GM18519 (cell line): ENCODE data around the gene SWI5.
"Not testable (repeated sequence)": the region's sequence is repeated elsewhere in the genome, so short reads cannot be mapped to it uniquely, and the experiment has no call there.

ENCODE experiments used
- ATAC-seq: cut with Tn5 transposase; IDR thresholded peaks from one replicate; pipeline ENCODE4 v1.9.1; 2021; ENCODE audit warnings: mild to moderate bottlenecking, moderate library complexity; ENCODE audit not compliant: unreplicated experiment, low FRiP score

SWI5 gene

DNA sequence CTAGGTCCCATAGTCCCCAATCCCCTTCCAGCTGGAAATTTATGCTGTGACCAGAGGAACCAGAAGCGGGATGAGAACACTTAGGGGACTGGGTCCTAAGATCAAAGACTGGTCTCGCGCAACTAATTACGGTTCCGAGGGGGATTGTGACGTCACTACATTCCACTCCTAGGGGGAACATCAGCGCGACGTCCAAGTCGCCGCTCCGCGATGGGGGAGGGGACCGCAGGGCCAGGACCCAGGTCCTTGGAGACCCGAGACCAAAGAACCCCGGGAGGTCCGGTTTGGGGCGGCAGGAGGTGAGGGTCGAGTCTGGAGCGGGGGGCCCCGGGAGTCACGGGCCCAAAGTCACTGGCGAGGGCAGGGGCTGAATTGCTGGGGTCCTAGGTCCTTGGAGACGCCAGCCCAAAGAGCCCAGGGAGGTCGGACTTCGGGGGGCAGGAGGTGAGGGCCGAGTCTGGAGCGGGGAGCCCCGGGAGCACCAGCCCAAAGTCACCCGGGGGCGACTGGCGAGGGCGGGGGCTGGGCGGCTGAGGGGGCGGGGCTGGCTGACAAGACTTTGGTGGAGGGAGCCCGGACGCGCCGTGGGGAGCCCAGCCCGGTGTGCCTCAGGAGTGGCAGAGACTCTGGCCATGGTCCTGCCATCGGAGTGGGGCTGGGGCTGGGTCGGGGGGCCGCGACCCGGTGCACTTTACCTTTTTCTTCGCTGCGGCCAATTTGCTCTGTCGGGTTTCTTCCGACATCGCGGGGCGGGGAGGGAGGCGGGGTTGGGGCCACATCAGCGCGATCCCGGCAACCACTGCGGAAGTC is 673 bp upstream of the SWI5 start, which contains the start of gene GOLGA2:
GOLGA2 (minus strand) TSS at position 810 of the 810 bp plus-strand sequence; CDS start at position 779, 31 bp downstream.
- peak; percentile 11 for ATAC-seq

DNA sequence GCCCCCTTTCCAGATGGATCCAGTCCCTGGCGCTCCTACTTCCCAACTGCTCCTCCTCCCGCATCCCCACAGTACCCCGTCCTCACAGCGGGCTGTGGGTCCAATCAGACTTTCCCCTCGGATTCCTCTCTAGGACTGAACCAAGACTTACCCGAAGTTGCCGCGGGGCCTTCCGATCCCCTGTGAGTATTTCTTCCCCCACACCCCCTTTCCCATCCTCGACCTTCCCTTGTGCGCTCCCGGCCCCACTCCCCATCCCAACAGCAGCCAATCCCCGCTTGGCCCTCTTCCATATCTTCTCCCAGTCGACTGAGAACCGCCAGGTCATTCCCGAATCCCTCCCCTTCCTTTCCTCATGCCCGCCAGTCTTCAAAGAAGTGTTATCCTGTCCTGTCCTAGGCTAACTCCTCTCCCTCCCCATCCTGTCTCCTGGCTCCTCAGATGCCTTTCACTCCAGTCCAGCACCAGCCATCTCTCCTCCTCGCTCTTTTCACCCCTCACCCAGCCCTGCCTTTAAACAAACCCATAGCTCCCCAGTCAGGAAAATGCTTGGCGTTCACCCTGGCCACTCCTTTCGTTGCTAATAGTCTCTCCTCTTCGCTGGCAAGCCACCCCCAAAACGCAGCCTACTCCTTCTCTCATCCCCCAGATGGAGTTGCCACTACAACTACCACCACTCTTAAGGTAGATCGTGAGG is 646 bp downstream of the SWI5 start:
- ATAC-seq, result no peak

DNA sequence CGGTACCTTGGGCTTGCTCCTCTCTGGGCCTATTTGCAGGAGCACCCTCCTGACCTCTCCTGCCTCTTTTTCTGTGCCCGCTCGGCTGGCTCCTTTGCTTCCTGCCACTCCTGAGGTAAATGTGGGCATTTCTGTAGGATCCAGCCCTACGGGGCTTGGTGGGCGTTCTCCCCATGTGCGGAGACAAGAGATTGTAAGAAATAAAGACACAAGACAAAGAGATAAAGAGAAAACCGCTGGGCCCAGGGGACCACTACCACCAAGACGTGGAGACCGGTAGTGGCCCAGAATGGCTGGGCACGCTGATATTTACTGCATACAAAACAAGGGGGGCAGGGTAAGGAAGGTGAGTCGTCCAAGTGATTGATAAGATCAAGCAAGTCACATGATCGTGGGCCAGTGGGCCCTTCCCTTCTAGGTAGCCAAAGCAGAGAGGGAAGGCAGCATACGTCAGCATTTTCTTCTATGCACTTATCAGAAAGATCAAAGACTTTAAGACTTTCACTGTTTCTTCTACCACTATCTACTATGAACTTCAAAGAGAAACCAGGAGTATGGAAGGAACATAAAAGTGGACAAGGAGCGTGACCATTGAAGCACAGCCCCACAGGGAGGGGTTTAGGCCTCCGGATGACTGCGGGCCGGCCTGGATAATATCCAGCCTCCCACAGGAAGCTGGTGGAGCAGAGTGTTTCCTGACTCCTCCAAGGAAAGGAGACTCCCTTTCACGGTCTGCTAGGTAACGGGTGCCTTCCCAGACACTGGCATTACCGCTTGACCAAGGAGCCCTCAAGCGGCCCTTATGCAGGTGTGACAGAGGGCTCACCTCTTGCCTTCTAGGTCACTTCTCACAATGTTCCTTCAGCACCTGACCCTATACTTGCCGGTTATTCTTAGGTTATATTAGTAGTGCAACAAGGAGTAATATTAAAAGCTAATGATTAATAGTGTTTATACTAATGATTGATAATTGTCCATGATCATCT is 3.3 kb downstream of the SWI5 start:
- ATAC-seq, result not testable (repeated sequence)

DNA sequence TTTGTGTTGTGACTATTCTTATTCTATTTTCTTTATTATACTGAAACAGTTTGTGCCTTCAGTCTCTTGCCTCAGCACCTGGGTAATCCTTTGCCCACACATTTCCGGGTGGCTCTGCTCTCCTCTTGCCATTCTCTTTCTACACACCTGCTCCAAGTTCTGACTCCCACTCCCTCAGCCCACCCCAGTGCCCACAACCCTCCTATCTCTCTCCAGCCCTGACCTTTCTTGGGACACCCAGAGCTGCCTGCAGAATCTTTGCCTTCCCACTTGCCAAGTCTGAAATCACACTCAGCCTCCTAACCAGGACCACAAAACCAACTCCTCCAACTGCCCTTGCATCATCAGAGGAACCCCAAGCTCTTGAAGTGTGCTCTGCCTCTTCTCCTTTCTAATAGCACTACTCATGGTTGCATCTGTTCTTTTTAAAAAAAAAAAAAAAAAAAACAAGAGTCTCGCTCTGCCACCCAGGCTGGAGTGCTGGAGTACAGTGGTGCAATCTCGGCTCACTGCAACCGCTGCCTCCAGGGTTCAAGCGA is 4.1 kb downstream of the SWI5 start:
- no peak for ATAC-seq

DNA sequence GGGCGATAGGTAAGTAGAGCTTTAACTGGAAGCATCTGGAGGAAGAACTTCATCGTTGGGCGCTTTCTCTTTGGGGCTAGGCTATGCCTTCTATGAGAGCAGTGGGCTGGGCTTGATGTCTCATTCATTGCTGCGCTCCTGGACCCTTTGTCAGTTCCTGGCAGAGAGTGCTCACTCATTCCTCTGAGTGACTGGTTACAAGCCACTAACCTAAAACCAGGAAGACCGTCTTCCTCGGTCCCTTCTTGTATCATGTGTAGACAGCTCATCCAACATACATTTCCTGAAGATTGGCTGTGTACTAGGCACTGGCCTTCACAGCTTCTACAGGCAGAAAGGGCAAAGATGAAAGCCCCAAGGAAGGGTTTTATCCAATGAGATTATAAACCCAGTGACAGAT is 6.4 kb downstream of the SWI5 start:
- no peak for ATAC-seq

DNA sequence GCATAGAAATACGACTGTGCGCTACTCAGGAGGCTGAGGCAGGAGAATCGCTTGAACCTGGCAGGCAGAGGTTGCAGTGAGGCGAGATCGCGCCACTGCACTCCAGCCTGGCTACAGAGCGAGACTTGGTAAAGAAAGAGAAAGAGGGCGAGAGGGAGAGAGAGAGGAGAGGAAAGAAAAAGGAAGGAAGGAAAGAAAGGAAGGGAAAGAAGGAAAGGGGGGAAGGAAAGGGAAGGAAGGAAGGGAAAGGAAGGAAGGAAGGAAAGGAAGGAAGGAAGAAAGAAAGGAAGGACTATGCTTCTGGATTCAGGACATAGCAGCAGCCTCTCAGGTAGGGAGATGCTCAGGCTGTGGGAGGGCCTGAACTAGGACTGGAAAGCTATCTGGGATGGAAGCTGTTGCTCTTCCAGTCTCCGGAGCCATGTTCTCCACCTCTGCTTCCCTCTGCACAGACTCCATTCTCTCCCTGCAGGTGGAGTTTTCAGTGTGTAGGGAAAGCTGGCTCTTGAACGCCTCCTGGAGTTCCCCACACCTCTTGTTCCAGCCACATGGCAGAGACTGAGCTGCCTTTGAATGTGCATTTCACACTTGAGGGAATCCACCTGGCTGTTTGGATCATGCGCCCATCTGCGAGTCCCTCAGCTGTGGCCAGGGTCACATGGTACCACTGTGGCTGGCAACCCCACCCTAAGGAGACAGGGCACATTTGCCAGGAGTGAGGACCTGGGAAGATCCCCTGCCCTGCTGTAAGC is 9.1 kb downstream of the SWI5 start:
- no peak for ATAC-seq

DNA sequence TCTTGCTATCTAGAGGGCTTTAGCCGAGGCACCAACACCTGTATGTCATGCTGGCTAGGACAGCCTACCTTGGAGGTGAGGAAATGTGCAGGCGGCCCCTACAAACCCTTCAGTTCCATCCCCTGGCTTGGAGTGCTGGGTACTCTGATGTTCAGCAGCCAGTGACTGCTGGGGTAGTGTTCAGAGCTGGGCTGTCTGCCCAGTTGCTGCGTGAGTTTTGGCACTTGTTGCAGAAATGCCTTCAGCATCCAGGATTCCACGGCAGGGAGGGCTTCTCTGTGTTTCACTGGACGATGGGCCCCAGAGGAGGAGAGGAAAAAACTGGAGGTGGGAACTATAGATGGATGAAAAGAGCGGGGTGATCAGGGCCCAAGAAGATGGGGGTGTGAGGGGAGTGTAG is 10.4 kb downstream of the SWI5 start:
- ATAC-seq, result no peak

DNA sequence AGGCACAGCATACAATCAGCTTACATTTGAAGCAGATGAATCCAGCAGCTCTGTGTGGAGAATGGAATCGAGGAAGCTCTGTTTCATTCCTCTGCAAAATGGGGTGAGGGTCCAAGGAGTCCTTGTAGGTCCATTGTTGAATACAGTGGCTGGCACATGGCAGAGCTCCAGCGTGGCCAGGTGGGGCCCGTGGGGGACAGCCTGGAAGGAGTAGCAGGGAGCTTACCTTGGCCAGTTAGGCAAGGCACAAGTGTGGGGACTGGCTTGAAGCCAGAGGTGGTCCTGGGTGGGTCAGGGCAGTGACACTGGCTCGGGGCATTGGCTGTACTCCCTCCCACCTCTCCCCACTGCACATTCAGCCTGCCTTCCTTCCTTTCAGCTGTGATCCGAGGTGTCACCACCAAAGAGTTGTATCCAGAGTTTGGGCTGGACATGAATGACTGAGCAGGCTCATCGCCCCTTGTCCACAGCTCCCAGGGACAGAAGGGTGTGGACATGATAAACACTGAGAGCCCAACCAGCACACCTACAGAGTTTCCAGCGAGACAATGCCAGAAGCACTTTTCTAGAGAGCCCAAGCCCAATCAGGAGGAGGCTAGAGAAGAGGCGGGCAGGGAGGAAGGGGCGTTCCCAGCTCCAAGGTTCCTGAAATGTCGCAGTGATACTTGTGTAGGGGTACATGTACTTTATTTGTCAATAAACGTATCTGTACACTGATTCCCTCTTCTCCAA is 12.4 kb downstream of the SWI5 start:
- no peak for ATAC-seq

DNA sequence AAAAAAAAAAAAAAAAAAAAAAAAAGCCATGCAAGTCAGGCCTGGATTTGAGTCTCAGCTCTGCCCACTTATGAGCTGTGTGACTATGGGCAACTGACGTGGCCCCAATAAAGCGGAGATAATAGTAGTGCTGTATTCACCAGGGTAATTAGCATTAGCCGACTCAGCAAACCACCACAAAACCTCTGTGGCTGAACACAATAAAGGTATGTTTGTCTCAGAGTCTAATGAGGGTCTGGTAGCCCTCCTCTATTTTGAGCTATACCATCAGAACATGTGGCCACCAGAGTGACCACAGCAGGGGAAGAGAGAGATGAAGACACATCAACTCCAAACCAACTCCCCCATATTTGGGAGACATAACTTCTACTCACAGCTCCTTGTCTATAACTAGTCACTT is 15.9 kb downstream of the SWI5 start:
- no peak for ATAC-seq

DNA sequence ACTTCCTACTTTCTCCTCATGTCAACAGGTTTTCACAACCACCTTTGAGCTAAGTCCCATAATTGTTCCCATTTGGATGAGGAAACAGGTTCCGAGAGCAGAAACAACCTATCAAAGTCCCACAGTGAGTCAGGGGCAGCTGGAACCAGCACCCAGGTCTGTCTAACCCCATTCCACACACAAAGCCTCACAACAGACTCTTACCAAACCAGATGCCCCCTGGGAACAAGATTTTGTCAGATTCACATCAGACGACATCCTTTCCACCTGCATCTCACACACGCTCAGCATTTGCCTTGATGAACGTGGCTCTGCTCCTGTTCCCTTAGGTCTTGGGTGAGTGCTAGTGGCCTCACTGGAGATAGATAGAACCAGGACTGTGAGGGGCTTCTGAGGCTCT is 17.0 kb downstream of the SWI5 start:
- no peak for ATAC-seq

DNA sequence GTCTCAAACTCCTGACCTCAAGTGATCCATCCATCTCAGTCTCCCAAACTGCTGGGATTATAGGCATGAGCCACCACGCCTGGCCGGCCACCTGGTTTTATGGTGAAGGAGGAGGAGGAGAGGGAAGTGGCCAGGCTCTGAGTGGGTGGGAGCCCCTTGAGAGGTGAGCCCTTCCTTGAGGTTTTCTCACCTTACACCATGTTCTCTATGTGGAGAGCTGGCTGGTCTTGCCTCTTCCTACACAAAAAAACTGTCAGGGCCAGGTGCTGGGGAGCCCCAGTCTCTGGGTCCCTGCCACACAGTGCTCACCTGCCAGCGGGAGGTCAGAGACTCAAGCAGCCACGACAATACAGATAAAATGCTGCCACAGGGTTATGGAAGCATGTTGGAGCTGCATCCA is 18.1 kb downstream of the SWI5 start:
- ATAC-seq, result no peak

DNA sequence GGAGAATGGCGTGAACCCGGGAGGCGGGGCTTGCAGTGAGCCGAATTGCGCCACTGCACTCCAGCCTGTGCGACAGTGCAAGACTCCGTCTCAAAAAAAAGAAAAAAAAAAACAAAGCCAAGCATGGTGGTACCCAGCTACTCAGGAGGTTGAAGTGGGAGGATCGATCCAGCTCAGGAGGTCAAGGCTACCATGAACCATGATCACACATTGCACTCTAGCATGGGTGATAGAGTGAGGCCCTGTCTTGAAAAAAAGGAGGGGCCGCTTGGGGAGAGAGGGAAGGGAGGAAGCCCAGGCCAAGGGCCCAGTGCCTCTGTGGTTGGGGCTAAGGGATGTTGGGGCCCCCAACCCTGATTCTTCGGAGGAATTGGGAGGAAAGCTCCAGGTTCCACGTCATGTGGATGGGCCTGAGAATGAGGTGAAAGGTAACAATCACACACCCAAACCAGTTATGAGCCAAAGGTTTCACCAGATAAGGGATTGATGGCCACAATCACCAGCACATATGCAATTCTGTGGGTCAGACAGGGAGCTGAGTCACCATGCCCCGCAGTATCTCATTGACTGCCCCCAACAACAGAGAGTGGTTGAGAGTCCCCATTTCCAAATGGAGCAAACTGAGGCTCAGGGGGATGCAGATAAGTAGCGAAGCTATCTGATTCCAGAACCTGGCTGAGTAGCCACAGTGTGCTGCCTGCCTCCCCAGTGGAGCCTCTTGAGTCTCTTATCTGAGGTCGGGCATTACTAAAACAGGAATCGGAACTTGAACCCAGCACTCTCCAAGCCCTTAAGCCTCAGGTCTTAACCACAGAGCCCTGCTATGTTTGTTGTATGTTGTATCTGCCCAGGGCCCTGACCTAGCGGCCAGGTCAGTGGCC is 20.5 kb downstream of the SWI5 start:
- ATAC-seq, result no peak

DNA sequence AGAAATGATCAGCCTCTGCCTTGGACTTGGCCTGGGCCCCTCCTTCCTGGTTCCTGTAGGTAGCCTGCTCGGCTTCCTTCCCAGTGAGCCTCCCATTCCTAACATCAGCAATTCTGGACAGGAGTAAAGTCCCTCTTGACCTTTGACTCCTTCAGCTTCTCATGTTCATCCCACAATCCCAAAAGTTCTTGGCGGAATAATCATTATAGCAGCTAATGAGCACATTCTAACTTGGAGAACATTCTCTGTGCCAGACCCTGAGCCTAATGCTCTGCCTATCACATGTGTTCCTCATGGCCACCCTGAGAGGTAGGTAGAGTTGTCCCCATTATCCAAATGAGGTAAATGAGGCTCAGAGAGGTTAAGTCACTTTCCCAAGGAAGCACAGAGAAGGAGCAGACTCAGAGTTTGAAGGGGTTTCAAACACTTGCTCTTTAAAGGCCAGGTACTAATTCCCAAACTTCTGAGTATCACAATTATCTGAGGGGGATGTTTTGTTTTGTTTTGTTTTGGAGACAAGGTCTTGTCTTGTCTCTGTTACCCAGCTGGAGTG is 21.2 kb downstream of the SWI5 start:
- no peak for ATAC-seq

DNA sequence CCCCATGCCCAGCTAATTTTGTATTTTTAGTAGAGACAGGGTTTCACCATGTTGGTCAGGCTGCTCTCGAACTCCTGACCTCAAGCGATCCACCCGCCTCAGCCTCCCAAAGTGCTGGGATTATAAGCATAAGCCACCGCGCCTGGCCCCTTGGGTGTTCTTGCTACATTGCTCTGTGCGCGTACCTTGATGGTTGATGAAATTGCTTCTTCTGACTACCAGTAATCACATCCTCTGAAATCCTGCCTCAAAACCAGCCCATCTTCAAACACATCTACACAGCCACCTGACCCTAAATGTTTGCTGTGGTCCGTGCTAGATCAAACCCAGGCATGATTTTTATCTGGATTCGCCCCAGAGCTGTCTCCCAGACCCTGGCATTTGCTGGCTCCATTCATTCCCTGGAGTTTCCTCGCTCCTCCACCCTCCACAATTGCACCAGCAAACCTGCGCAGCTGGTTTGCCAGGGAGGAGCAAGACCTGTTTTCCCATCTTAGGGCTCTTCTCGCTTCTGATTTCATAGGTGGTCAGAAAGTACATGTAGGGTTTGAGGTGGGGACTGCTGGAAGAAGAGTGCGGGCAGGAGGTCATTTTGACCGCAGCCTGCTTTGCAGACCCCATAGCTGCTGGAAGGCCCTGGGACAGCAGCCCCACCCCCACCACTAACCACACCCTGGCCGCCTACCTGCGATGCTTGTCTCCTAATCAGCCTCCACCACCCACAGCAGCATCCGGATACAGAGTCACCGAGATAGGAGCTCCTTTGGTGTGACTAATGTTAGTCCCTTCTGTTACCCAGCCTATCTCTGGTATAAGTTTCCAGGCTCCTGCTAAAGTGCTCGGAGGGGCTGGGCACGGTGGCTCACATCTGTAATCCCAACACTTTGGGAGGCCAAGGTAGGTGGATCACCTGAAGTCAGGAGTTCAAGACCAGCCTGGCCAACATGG is 22.7 kb downstream of the SWI5 start:
- ATAC-seq, result no peak

DNA sequence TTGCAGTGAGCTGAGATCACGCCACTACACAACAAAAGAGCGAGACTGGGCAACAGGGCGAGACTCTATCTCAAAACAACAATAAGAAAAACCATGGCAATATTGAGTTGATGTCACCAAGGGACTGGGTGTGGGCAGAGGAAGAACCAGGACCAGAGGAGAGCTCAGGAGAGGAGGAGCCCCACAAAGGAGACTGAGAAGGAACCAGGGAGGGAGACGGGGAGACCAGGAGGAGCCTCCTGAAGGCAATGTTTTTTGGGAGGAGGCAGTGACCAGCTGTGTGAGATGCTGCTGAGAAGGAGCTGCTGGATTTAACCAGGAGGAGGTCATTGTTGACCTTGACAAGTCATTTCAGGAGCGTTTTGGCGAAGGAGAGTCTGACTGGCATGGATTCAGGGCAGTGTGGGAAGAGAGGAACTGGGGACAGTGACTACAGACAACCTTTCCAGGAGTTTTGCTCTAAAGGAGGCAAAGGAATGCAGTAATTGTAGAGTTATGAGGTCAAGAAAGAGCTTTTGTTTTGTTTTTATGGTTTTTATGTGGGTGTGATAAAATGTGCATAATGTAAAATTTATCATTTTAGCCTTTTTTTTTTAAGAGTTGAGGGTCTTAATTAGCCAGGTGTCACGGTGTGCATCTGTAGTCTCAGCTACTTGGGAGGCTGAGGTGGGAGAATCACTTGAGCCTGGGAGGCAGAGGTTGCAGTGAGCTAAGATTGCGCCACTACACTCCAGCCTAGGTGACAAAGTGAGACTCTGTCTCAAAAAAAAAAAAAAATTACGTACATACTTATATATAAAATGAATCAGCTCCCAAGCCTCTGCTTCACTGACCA is 28.3 kb downstream of the SWI5 start:
- no peak for ATAC-seq

DNA sequence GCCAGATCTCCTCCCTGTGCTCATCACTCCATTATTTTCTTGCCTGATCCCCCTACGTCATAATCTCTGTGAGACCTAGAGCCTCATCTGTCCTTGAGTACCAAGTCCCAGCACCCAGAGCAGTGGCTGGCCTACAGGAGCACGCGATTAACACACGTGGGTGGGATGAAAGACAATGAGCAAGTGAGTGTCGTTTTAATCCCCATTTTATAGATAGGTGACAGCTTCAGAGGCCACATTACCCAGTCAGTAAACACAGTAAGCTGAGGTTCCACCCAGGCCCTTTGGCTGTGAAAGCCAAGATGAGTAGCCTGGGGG is 28.9 kb downstream of the SWI5 start:
- ATAC-seq, result no peak
